Lung (tissue), 12 donors: ENCODE results near the gene OTX1. TPM values are rescaled to one million over a fixed set of nuclear protein-coding genes. Genes with fewer than 3 reads are reported as not detected.

Experiments
- ATAC-seq: fragments of 200-7000 bp; cut with Tn5 transposase; one replicate; pipeline ENCODE4 v1.9.1; 2020; ENCODE audit warnings: moderate number of reproducible peaks; ENCODE audit not compliant: insufficient read depth, low FRiP score
- DNase-seq, 3 donors: peaks; one replicate each; pipeline ENCODE4 v3.0.0-alpha.2; 2013 to 2017
- H3K27ac ChIP-seq, 2 donors: one replicate each; pipeline ENCODE4 v1.5.1; 2013; ENCODE audit warnings: mild to moderate bottlenecking in 2 of 2, moderate library complexity in 2 of 2, control low read depth in 1 of 2, inconsistent platforms in 1 of 2, low read depth in 1 of 2, low read length in 1 of 2
- H3K27me3 ChIP-seq, 3 donors: one replicate each; pipeline ENCODE4 v1.5.1; 2013; ENCODE audit warnings: low read length in 2 of 3; ENCODE audit not compliant: control insufficient read depth in 3 of 3, insufficient read depth in 3 of 3
- H3K36me3 ChIP-seq, 4 donors: one replicate each; pipeline ENCODE4 v1.5.1; 2013; ENCODE audit warnings: low read length in 4 of 4, mild to moderate bottlenecking in 1 of 4, moderate library complexity in 1 of 4; ENCODE audit not compliant: control insufficient read depth in 4 of 4, insufficient read depth in 4 of 4
- H3K4me1 ChIP-seq, 5 donors: one replicate each; pipeline ENCODE4 v1.5.1; 2013; ENCODE audit warnings: low read length in 5 of 5, mild to moderate bottlenecking in 2 of 5, moderate library complexity in 1 of 5; ENCODE audit not compliant: control insufficient read depth in 5 of 5, insufficient read depth in 5 of 5
- H3K4me3 ChIP-seq: one replicate; pipeline ENCODE4 v1.5.1; 2013; ENCODE audit warnings: mild to moderate bottlenecking, control low read depth, moderate library complexity
- H3K9ac ChIP-seq, 2 donors: one replicate each; pipeline ENCODE4 v1.5.1; 2013; ENCODE audit warnings: low read length in 2 of 2, control low read depth in 1 of 2; ENCODE audit not compliant: insufficient read depth in 1 of 2
- H3K9me3 ChIP-seq, 4 donors: one replicate each; pipeline ENCODE4 v1.5.1; 2013; ENCODE audit warnings: low read length in 3 of 4, mild to moderate bottlenecking in 1 of 4, moderate library complexity in 1 of 4; ENCODE audit not compliant: control insufficient read depth in 4 of 4, insufficient read depth in 3 of 4
- CTCF ChIP-seq: IDR thresholded peaks from 2 replicates; pipeline ENCODE4 v1.5.1; 2012; ENCODE audit warnings: mild to moderate bottlenecking; ENCODE audit errors: control extremely low read depth, extremely low read depth
- WGBS, 2 donors: extraction: QIAGEN DNeasy Blood & Tissue Kit; methylation state at CpG; one replicate each; pipeline ENCODE4 v1.1.7; 2013; 5-methylcytosine and 5-hydroxymethylcytosine counted together
- polyA plus RNA-seq, 2 donors: library from polyadenylated mRNA; stranded (reverse); fragments of 200-250 nt; gene quantifications; one replicate each; pipeline ENCODE4 v1.2.1, GENCODE V29; 2013
- total RNA-seq, 2 donors: library from RNA; depleted of rRNA in 1 of 2; stranded (reverse); fragments of >200 nt in 1 of 2; gene quantifications; one replicate each; pipeline ENCODE4 v1.2.1, GENCODE V29; 2014 to 2021
- donor health status: control.
- donor health status: control.
- donor health status: Bipolar disorder and iron deficiency.
- donor health status: healthy.
- donor health status: DM: yes; HTN: yes; CAD: no.

OTX1 gene
- total and polyA plus RNA-seq, 4 donors = 0.11 to 1.0 (median 0.34) TPM

- no peak overlapping the region for H3K4me3 ChIP-seq
- ATAC-seq (no peak), DNase-seq (no peak)
- H3K4me1 ChIP-seq = peaks cover 0 to 3% (median 0%) of the 10 kb centered on the region in 5 donors
- no peaks in the 10 kb centered on the region for H3K36me3 ChIP-seq
- H3K9me3 ChIP-seq = no peaks in the 10 kb centered on the region
- H3K9ac ChIP-seq = no peak overlapping the region
- H3K27me3 ChIP-seq = no peaks in the 10 kb centered on the region
- no peak for TF ChIP-seq CTCF
- H3K27ac ChIP-seq = no peak overlapping the region
Observed at GRCh38 chr2:63007813-63008458, 42.7 kb upstream of the OTX1 start.

GRCh38 chr2:63008838-63009237 is 41.8 kb upstream of the OTX1 start:
- Histone ChIP-seq H3K9me3 (no peaks in the 10 kb centered on the region), H3K36me3 (peaks cover 0 to 4% (median under 1%) of the 10 kb centered on the region in 4 donors), H3K27ac (no peak overlapping the region), H3K27me3 (no peaks in the 10 kb centered on the region), H3K4me1 (peaks cover 0 to 3% (median 0%) of the 10 kb centered on the region in 5 donors), H3K4me3 (no peak overlapping the region), H3K9ac (no peak overlapping the region)
- no peak for ATAC-seq
- TF ChIP-seq CTCF = no peak
- no peak for DNase-seq
- WGBS, 2 donors = 97 to 100% methylated on average over 1 of the region's 1 CpG

- peaks cover 0 to 2% (median 0%) of the 10 kb centered on the region in 4 donors for H3K9me3 ChIP-seq
- no peaks in the 10 kb centered on the region for H3K27me3 ChIP-seq
- no peak overlapping the region for H3K9ac ChIP-seq
- peaks cover 0 to 5% (median 2%) of the 10 kb centered on the region in 4 donors for H3K36me3 ChIP-seq
- H3K4me1 ChIP-seq = peaks cover 0 to 3% (median 0%) of the 10 kb centered on the region in 5 donors
- H3K27ac ChIP-seq = no peak overlapping the region
- no peak for TF ChIP-seq CTCF
- DNase-seq = no peak
- no peak overlapping the region for H3K4me3 ChIP-seq
- no peak for ATAC-seq
Observed at GRCh38 chr2:63009490-63009889, 41.1 kb upstream of the OTX1 start.

- TF ChIP-seq CTCF = no peak
- no peak for ATAC-seq
- no peak overlapping the region for H3K9ac ChIP-seq
- H3K4me3 ChIP-seq = no peak overlapping the region
- WGBS, 2 donors = 84 to 90% methylated on average over 1 of the region's 1 CpG
- peak; percentile 12 to 79 (median 72) for DNase-seq
- no peaks in the 10 kb centered on the region for H3K27me3 ChIP-seq
- H3K9me3 ChIP-seq = peaks cover 0 to 2% (median 0%) of the 10 kb centered on the region in 4 donors
- H3K36me3 ChIP-seq = peaks cover 0 to 5% (median 2%) of the 10 kb centered on the region in 4 donors
- H3K4me1 ChIP-seq = peaks cover 0 to 3% (median 0%) of the 10 kb centered on the region in 5 donors
- H3K27ac ChIP-seq = no peak overlapping the region
Observed at GRCh38 chr2:63012541-63012940, 38.1 kb upstream of the OTX1 start.
